ENCODE results near the gene SECISBP2. TPM values are rescaled to one million over a fixed set of nuclear protein-coding genes. Genes with fewer than 3 reads are reported as not detected.

Gene SECISBP2
- total and polyA plus RNA-seq, 2 donors (not counting 1 experiment from before 2014, with no cell fraction given) = 23.0 to 33.0 TPM

DNA sequence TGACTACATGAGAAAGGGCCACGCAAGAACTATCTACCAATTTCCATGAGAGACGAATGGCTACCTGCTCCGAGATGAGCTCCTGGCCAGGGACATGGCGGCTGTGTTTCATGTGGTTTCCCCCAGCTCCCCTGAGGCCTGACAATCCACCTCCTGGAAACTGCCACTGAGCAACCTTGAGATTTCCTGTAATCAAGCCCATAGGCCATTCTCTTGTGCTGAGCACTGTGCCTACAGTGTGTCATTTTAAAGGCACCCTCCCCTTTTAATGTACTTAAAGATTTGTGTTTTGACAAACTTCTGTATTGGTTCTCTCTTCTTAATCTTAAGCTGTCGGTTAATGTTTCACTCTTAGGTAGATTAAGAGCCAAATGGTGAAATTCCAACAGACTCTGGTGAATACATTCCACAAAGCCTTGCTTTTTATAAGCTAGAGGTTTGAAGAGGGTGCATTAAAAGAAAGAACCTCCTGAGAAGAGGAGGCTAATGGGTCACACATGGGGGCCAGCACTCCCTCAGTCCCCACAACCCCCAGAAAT, 72.3 kb downstream of the SECISBP2 start:
- no peak for DNase-seq (ENCODE audit: low read depth in 2 of 2)
- Histone ChIP-seq H3K4me1 (ENCODE audit: control insufficient read depth, extremely low read depth, insufficient read depth, low read length) (no peaks in the 10 kb centered on the region), H3K4me2 (ENCODE audit: extremely low read depth, insufficient read depth, low read length) (no peak overlapping the region), H3K36me3 (ENCODE audit: control insufficient read depth, insufficient read depth, low read length) (no peaks in the 10 kb centered on the region), H3K4me3 (replicated peaks in 1 of 4; ENCODE audit: control extremely low read depth in 1 of 4, insufficient read depth in 1 of 4, low read depth in 3 of 4, low read length in 4 of 4) (no peak overlapping the region), H4K20me1 (ENCODE audit: control insufficient read depth, extremely low read depth, insufficient read depth, low read length) (no peaks in the 10 kb centered on the region), H2AFZ (ENCODE audit: low read length) (no peak overlapping the region), H3K9ac (ENCODE audit: insufficient read depth, low read length) (no peak overlapping the region), H3K9me3 (ENCODE audit: control insufficient read depth, insufficient read depth, low read depth, low read length) (no peaks in the 10 kb centered on the region), H3K79me2 (ENCODE audit: control insufficient read depth, insufficient read depth, low read length) (no peaks in the 10 kb centered on the region), H3K27ac (ENCODE audit: insufficient read depth, low read length) (no peak overlapping the region), H3K27me3 (ENCODE audit: control insufficient read depth, insufficient read depth, low read length) (no peaks in the 10 kb centered on the region)
- no peak for TF ChIP-seq EZH2 (IDR thresholded peaks at IDR 0.05; ENCODE audit: low read length, missing control alignments)
- TF ChIP-seq, protein P1, sequence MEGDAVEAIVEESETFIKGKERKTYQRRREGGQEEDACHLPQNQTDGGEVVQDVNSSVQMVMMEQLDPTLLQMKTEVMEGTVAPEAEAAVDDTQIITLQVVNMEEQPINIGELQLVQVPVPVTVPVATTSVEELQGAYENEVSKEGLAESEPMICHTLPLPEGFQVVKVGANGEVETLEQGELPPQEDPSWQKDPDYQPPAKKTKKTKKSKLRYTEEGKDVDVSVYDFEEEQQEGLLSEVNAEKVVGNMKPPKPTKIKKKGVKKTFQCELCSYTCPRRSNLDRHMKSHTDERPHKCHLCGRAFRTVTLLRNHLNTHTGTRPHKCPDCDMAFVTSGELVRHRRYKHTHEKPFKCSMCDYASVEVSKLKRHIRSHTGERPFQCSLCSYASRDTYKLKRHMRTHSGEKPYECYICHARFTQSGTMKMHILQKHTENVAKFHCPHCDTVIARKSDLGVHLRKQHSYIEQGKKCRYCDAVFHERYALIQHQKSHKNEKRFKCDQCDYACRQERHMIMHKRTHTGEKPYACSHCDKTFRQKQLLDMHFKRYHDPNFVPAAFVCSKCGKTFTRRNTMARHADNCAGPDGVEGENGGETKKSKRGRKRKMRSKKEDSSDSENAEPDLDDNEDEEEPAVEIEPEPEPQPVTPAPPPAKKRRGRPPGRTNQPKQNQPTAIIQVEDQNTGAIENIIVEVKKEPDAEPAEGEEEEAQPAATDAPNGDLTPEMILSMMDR (conservative IDR thresholded peaks at IDR 0.05 in 1 of 2, IDR thresholded peaks at IDR 0.05 in 1 of 2; ENCODE audit: low read depth in 1 of 2, low read length in 2 of 2) = no peak

DNA sequence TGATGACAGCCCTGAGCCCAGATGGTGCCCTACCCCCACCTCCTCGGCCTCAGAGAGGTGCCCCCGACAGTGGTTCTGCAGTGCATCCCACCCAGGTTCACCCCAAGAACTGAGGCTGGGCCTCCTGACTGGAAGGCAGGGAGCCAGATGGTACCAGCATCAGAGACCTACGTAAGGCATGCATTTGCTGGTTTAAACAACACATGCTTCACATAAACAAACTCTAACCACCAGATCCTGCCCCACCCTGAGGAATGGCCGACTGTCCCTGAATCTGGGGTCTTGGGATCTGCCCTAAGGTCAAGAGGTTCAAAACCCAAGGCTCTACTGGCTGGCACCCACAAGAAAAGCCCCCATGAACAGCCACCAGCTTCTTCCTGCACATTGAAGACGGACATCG, 73.3 kb downstream of the SECISBP2 start:
- peak in 1 of 2 donors; percentile 24 for DNase-seq (ENCODE audit: low read depth in 2 of 2)

DNA sequence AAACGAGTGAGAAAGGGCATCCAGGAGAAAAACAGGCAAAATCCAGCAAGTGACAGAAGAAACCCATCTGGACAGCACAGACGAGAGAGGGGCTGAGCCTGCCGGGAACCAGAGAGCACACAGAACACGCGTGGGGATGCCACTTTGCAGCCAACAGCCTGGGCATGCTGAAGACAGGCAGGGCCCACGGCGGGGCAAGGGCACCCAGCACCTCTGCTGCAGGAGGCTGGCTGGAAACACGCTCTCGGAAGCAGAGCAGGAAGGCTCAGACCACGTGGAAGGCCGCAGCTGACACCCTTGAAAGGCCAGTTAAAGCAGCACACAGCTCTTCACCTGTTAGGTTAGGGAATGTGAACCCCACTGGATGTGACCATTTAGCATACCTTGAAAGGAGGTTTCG, 76.1 kb downstream of the SECISBP2 start:
- no peak overlapping the region for H3K27ac ChIP-seq (ENCODE audit: insufficient read depth, low read length)
- H3K9me3 ChIP-seq (ENCODE audit: control insufficient read depth, insufficient read depth, low read depth, low read length) = no peaks in the 10 kb centered on the region
- no peaks in the 10 kb centered on the region for H3K36me3 ChIP-seq (ENCODE audit: control insufficient read depth, insufficient read depth, low read length)
- H3K9ac ChIP-seq (ENCODE audit: insufficient read depth, low read length) = no peak overlapping the region
- no peak overlapping the region for H3K4me2 ChIP-seq (ENCODE audit: extremely low read depth, insufficient read depth, low read length)
- DNase-seq (ENCODE audit: low read depth in 2 of 2) = no peak
- no peak for TF ChIP-seq EZH2 (IDR thresholded peaks at IDR 0.05; ENCODE audit: low read length, missing control alignments)
- TF ChIP-seq, protein P1 (conservative IDR thresholded peaks at IDR 0.05 in 1 of 2, IDR thresholded peaks at IDR 0.05 in 1 of 2; ENCODE audit: low read depth in 1 of 2, low read length in 2 of 2) = no peak
- no peaks in the 10 kb centered on the region for H3K79me2 ChIP-seq (ENCODE audit: control insufficient read depth, insufficient read depth, low read length)
- H3K4me3 ChIP-seq (replicated peaks in 1 of 4; ENCODE audit: control extremely low read depth in 1 of 4, insufficient read depth in 1 of 4, low read depth in 3 of 4, low read length in 4 of 4) = no peak overlapping the region
- no peaks in the 10 kb centered on the region for H3K27me3 ChIP-seq (ENCODE audit: control insufficient read depth, insufficient read depth, low read length)
- H3K4me1 ChIP-seq (ENCODE audit: control insufficient read depth, extremely low read depth, insufficient read depth, low read length) = no peaks in the 10 kb centered on the region
- H2AFZ ChIP-seq (ENCODE audit: low read length) = no peak overlapping the region
- H4K20me1 ChIP-seq (ENCODE audit: control insufficient read depth, extremely low read depth, insufficient read depth, low read length) = no peaks in the 10 kb centered on the region

More for the DNA sequence above, 73.3 kb downstream of the SECISBP2 start:
- Histone ChIP-seq H3K4me3 (replicated peaks in 1 of 4; ENCODE audit: control extremely low read depth in 1 of 4, insufficient read depth in 1 of 4, low read depth in 3 of 4, low read length in 4 of 4) (no peak overlapping the region), H2AFZ (ENCODE audit: low read length) (no peak overlapping the region), H4K20me1 (ENCODE audit: control insufficient read depth, extremely low read depth, insufficient read depth, low read length) (no peaks in the 10 kb centered on the region), H3K79me2 (ENCODE audit: control insufficient read depth, insufficient read depth, low read length) (no peaks in the 10 kb centered on the region), H3K9ac (ENCODE audit: insufficient read depth, low read length) (no peak overlapping the region), H3K4me1 (ENCODE audit: control insufficient read depth, extremely low read depth, insufficient read depth, low read length) (no peaks in the 10 kb centered on the region), H3K36me3 (ENCODE audit: control insufficient read depth, insufficient read depth, low read length) (no peaks in the 10 kb centered on the region), H3K4me2 (ENCODE audit: extremely low read depth, insufficient read depth, low read length) (no peak overlapping the region), H3K27me3 (ENCODE audit: control insufficient read depth, insufficient read depth, low read length) (no peaks in the 10 kb centered on the region), H3K27ac (ENCODE audit: insufficient read depth, low read length) (no peak overlapping the region), H3K9me3 (ENCODE audit: control insufficient read depth, insufficient read depth, low read depth, low read length) (no peaks in the 10 kb centered on the region)
- no peak for TF ChIP-seq EZH2 (IDR thresholded peaks at IDR 0.05; ENCODE audit: low read length, missing control alignments)
- TF ChIP-seq, protein P1 (conservative IDR thresholded peaks at IDR 0.05 in 1 of 2, IDR thresholded peaks at IDR 0.05 in 1 of 2; ENCODE audit: low read depth in 1 of 2, low read length in 2 of 2) = no peak

Measured in fibroblast of lung (primary cell).